ENCODE results near the gene EBF3.
A peak's percentile ranks its signal among the peaks of the same experiment; 100 is the strongest.

EBF3 gene

GRCh38 chr10:129909531-129910256 is 54.4 kb downstream of the EBF3 start:
- DNase-seq, result no peak

- DNase-seq, result no peak
These were observed 55.0 kb downstream of the EBF3 start for GRCh38 chr10:129909080-129909479.

- DNase-seq, result no peak
These were observed 55.7 kb downstream of the EBF3 start for GRCh38 chr10:129908406-129908805.

- no peak for DNase-seq
These were observed 58.5 kb downstream of the EBF3 start for GRCh38 chr10:129905553-129905952.

- DNase-seq, result no peak
These were observed 59.8 kb downstream of the EBF3 start for GRCh38 chr10:129904323-129904722.

- no peak for DNase-seq
These were observed 62.6 kb downstream of the EBF3 start for GRCh38 chr10:129901389-129902006.

GRCh38 chr10:129900825-129901224 is 63.2 kb downstream of the EBF3 start:
- DNase-seq, result peak; percentile 2

- no peak for DNase-seq
These were observed 64.6 kb downstream of the EBF3 start for GRCh38 chr10:129899276-129900130.

GRCh38 chr10:129898706-129899268 is 65.3 kb downstream of the EBF3 start:
- no peak for DNase-seq

GRCh38 chr10:129897871-129898626 is 66.0 kb downstream of the EBF3 start:
- peak; percentile 33 for DNase-seq

GRCh38 chr10:129896860-129897200 is 67.2 kb downstream of the EBF3 start:
- DNase-seq, result no peak

GRCh38 chr10:129896136-129896859 is 67.8 kb downstream of the EBF3 start:
- no peak for DNase-seq

- no peak for DNase-seq
These were observed 68.3 kb downstream of the EBF3 start for GRCh38 chr10:129895811-129896135.

- no peak for DNase-seq
These were observed 69.4 kb downstream of the EBF3 start for GRCh38 chr10:129894698-129895097.

GRCh38 chr10:129893104-129894089 is 70.7 kb downstream of the EBF3 start:
- DNase-seq, result no peak

GRCh38 chr10:129892548-129893052 is 71.5 kb downstream of the EBF3 start:
- DNase-seq, result no peak

GRCh38 chr10:129891806-129892205 is 72.3 kb downstream of the EBF3 start:
- DNase-seq, result no peak

GRCh38 chr10:129890170-129890569 is 73.9 kb downstream of the EBF3 start:
- DNase-seq, result no peak

- DNase-seq, result no peak
These were observed 75.1 kb downstream of the EBF3 start for GRCh38 chr10:129888784-129889616.
